GM21576 (cell line): ENCODE measurements around the gene HNRNPH2.

Experiments used
- ATAC-seq: cut with Tn5 transposase; IDR thresholded peaks from one replicate; pipeline ENCODE4 v1.9.1; 2021; ENCODE audit warnings: mild to moderate bottlenecking, moderate library complexity; ENCODE audit not compliant: unreplicated experiment

The HNRNPH2 gene

DNA sequence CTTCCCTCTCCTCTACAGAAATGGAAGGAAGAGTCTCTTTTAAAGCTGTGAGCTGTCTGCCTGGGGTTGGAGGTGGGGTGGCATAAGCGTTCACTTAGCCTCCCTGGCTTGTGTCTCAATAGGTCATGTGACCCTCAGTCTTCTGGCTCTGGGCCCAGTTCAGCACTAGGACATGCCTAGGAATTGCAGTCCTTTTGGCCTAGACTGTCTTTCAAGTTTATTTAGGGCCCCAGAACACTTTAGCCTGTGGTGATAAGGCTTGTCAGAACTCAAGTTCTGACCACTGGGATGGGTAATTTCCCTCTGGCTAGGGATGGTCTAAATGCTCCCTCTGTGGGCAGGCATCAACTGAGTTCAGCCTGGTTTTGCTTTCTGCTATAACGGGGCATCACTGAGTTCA is 42.9 kb downstream of the HNRNPH2 start:
- no peak for ATAC-seq

DNA sequence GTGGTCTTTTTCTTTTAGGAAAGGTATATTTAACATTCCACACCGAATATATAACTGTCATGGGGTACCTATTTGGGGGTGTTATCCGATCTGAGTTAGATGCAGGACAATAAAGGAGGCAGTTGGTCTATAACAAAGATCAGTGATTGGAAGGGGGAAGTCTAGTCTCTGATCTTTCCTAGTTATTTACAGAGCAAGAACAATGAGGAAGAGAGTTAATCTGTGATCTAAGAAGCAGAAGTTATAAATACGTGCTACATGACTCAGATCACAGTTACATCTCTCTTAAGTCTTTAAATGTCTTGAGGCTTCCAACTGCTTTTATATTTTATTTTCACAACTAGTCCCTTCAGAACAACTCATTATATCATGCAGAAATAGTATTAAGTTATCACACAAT is 44.0 kb downstream of the HNRNPH2 start:
- ATAC-seq: no peak

- ATAC-seq: no peak
These were observed 52.6 kb downstream of the HNRNPH2 start for GRCh38 chrX:101460669-101461068.

DNA sequence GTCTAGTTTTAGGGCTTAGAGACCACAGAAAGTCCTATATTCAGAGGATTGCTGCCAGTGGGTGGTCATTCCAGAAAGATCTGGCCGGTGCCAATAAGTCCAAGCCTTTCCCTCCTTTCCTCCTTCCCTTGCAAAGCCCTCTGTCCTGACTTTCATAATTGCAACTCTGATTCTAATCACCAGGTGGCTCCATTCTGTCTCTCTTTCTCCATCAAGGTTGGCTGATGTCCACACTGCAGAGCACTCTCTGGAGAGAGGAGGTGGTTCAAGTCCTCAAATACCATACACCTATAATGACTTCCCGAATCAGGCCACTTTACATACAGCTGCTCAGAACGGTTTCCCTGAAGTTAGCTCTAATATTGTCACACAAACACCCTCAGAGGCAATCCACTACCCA is 54.9 kb downstream of the HNRNPH2 start:
- no peak for ATAC-seq
